GM15510 (cell line): ENCODE measurements around the gene RBMS2.

Experiments used
- POLR2A ChIP-seq: IDR thresholded peaks from 3 replicates; pipeline ENCODE4 v1.6.1; 2011; ENCODE audit warnings: borderline replicate concordance; ENCODE audit not compliant: insufficient read length; ENCODE audit errors: extremely low read depth

Gene RBMS2

DNA sequence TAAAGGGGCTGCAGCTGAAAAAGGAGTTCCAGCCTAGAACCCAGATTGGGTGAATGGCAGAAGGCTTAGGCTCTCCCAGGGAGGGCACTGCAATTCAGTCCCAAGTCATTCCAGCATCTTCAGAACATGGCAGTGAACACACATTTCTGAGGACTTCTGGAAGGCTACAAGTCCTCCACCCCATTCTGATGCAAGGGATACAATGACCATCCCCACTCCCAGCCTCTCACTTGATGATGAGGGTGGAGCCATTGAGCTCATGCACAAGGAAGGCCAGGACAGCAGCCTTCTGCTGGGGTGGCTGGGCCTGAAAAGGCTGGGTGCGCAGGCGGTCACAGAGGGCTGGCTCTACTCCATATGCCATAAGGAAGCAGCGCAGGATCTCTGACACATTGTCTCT is 82.7 kb downstream of the RBMS2 start:
- no peak for TF ChIP-seq POLR2A

GRCh38 chr12:56614627-56615026 is 93.0 kb downstream of the RBMS2 start:
- TF ChIP-seq POLR2A = no peak

GRCh38 chr12:56616244-56616643 is 94.6 kb downstream of the RBMS2 start:
- no peak for TF ChIP-seq POLR2A

DNA sequence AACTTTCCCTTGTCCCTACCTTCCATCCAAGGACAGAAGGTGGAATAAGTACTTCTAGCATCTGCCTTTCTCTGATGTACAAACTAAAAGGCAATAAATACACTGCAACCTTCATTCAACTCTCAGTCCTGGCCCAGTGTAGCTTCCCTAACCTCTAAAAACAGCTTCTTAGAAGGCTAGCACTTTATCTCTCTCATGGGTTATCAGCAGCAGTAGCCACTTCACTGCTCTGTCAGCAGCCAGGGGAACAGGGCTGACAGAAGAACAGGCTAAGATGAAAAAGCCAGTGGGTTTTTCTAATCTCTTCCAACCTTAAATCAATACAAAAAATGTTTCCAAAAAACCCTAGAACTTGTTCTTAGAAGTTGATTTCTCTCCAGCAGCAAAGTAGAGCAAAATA is 95.3 kb downstream of the RBMS2 start:
- TF ChIP-seq POLR2A = no peak

GRCh38 chr12:56622535-56622934 is 100.9 kb downstream of the RBMS2 start:
- no peak for TF ChIP-seq POLR2A

GRCh38 chr12:56626701-56627100 is 105.1 kb downstream of the RBMS2 start:
- no peak for TF ChIP-seq POLR2A

DNA sequence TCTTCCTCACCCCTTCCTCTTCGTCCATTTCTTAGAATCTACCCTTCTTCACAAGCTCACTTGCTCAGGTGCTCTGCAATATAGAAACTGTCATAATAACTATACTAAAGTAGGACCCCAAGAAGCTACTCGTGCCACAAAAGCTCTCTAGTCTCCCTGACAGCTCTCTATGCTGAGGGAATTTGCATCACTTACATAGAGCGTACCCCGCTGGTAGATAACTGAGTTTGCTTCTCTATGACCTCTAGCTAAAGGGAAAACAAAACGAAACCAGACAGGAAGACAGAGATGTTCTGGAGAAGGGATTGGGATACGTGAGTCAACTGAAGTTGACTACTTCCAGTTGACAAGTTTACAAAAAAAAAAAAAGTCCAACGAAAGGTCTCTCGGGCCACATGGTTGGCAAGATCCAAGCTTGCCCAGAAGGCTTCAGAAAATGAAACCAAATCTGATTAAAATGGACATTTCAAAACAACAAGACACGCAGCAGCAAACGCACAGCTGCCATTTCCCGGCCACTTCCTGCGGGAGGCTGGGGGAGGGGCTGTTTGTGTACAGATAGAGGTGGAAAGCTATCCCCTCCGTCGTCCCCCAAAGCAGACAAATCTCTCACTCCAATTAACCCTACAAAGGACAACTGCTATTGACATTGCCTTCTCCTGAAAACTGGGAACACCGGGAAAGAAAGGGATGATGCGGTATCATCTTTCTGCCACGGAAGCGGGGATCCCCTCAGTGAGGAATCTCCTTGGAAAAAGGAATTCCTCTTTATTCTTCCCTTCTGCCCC is 107.2 kb downstream of the RBMS2 start:
- TF ChIP-seq POLR2A = peak; percentile 12

DNA sequence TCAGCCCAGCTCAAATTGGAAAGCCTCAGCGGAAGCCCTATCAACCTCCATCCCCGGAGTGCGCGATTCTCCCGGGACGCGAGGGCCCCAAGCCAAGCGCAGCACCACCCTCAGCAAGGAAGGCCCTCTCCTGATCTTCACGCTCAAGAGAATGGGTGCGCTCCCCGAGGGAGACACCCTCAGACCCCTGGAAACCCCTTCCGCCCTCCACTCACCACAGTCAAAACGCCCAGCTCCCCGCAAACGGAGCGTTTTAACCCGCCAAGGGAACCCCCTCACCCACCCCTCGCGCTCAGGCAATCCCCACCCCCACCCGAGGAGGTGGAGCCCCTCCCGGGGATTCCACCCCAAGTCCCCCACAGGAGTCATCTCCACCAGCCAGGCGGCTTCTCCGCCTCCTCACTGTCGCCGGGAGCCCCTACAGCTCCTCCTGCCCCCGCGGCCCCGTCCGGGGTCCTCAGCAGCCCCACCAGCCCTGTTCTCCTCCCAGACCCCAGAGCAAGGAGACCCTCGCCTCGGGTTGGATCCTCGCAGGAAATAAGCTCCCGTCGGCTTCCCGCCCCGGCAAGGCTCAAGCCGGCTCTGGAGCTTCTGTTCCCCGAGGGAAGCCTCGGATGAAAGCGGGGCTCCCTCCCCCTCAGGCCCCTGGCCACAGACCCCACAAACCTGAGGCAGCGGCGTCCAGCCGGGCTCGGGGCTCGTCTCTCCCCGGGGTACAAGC is 108.0 kb downstream of the RBMS2 start:
- TF ChIP-seq POLR2A = no peak

GRCh38 chr12:56630180-56630632 is 108.6 kb downstream of the RBMS2 start, which contains the start of gene BAZ2A:
Gene BAZ2A, minus strand, starts transcription at chr12:56630326. Its CDS starts 12,796 bp downstream, at chr12:56617530.
- peak; percentile 42 for TF ChIP-seq POLR2A

DNA sequence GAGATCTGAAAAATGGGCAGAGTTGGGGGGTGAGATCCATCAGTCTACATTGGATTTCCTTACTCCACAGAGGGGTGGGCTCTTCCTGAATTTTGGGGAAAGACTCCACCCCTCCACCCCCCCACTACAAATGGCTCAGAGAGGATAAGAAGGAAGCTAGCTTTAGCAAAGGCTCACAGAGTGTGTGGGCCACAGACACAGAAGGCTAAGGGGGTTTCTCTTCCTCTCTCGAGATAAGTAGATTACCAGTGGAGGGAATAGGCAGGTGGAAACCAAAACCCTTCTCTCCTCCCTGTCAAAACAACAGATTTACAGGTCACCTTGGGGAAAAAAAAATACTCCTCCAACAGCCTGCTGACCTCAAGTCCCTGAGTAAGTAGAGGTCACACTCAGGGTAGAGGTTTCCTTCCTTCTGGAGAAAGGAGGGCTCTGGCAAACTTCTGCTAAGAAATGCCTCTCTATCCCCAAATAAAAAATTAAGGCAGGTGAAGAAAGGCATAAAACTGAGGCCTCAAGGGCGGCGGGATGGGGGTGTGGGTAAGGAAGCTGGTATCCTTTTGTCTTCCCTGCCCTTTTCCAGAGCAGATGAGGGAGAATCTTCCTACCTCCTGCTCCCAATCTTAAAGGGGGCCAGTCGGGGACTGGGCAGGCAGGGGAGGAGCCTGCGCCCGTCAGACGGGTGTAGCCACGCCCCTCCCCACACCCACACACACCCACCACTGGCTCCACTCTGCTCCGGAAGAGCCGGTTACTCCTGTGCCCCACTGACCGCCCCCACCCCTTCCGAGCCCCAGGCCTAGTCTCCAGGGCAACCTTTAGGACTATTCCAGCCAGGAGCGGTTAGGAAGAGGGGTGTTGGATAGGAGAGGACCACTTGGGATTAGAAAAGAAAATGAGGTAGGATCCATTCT is 110.4 kb downstream of the RBMS2 start:
- peak; percentile 7 for TF ChIP-seq POLR2A

- no peak for TF ChIP-seq POLR2A
Observed at GRCh38 chr12:56632701-56633467, 111.3 kb downstream of the RBMS2 start.

DNA sequence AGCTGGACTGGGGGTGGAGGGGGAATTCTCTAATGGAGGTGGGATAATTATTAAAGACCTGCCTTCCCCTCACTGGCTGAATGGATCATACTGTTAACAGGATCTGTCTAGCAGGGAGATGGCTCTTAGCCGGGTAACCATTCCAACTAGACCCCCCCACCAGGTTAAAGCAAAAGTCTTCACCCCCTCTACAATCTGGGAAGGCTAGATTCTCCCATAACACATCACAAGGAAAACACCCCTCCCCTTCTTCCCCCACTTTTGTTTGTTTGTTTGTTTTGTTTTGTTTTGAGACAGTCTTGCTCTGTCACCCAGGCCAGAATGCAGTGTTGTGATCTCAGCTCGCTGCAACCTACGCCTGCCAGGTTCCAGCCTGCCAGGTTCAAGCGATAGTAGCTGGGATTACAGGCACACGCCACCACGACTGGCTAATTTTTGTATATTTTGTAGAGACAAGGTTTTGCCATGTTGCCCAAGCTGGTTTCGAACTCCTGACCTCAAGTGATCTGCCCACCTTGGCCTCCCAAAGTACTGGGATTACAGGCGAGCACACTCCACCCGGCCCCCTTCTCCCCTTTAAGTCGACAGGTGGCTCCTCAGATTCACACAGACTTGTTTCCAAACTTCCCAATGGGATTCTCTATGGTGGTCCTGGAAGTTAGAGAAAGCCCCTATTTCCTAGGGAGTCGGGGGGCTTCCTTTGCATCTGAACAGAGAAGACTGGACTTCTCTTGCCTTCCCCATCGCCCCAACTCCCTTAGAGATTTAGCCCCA is 112.0 kb downstream of the RBMS2 start:
- no peak for TF ChIP-seq POLR2A

GRCh38 chr12:56634242-56634836 is 112.7 kb downstream of the RBMS2 start:
- TF ChIP-seq POLR2A = no peak
